Upper lobe of left lung (tissue), 4 donors: ENCODE measurements around the gene GTPBP6.

Experiments used
- POLR2A ChIP-seq, 4 donors: fragments of 450-650 bp; IDR thresholded peaks; one replicate each; pipeline ENCODE4 v1.5.1; 2016 to 2017; ENCODE audit warnings: antibody characterized with exemption in 4 of 4, mild to moderate bottlenecking in 2 of 4
- POLR2AphosphoS5 ChIP-seq, 2 donors: sonication (generic); formaldehyde crosslinking; IDR thresholded peaks; one replicate each; pipeline ENCODE4 v1.5.1; 2017; ENCODE audit warnings: antibody characterized with exemption in 2 of 2
- TF ChIP-seq, protein P1 (sequence below), 6 experiments: fragments of 450-650 bp in 4 of 6; fragments of 200-600 bp in 2 of 6; sonication (generic) in 2 of 6; IDR thresholded peaks; one replicate each; pipeline ENCODE4 v1.5.1; 2016 to 2019; ENCODE audit warnings: antibody characterized with exemption in 6 of 6

DNA sequence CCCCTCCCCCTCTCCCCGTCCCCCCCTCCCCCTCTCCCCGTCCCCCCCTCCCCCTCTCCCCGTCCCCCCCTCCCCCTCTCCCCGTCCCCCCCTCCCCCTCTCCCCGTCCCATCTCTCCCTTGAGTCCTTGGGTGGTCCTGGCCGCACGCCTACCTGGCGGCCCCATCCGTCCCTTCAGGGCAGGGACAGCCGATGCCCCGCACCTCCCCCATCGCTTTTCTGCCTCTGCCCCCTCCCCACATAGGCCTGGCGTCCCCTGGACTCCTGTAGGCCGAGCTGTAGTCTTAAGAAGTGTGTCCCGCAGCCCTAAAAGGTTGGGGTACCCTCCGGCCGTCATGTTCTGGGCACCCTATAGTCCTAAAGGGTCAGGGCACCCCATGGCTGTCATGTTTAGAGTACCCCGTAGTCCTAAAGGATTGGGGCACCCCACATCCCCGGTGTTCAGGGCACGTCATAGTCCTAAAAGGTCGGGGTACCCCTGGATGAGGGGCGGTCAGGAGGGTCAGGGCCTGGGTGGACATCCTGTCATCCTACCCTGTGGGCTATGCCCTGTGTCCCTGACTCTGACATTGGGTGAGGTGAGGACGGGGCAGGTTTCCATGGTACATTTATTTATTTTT lies 10.8 kb upstream of the GTPBP6 start:
- TF ChIP-seq, protein P1, sequence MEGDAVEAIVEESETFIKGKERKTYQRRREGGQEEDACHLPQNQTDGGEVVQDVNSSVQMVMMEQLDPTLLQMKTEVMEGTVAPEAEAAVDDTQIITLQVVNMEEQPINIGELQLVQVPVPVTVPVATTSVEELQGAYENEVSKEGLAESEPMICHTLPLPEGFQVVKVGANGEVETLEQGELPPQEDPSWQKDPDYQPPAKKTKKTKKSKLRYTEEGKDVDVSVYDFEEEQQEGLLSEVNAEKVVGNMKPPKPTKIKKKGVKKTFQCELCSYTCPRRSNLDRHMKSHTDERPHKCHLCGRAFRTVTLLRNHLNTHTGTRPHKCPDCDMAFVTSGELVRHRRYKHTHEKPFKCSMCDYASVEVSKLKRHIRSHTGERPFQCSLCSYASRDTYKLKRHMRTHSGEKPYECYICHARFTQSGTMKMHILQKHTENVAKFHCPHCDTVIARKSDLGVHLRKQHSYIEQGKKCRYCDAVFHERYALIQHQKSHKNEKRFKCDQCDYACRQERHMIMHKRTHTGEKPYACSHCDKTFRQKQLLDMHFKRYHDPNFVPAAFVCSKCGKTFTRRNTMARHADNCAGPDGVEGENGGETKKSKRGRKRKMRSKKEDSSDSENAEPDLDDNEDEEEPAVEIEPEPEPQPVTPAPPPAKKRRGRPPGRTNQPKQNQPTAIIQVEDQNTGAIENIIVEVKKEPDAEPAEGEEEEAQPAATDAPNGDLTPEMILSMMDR (IDR thresholded peaks at IDR 0.05) = no peak
- TF ChIP-seq POLR2A (IDR thresholded peaks at IDR 0.05) = no peak
- TF ChIP-seq POLR2AphosphoS5 (IDR thresholded peaks at IDR 0.05) = no peak
